Stimulated activated CD8-positive, alpha-beta memory T cell treated with anti-CD3 and anti-CD28 coated beads, Interleukin-7, amount 100 ng/mL, for 1 hour (primary cell): ENCODE results near the gene CHAF1A.

Experiments used
- DNase-seq, 2 donors: peaks; one replicate each; pipeline ENCODE4 v3.0.0-alpha.2; 2020; ENCODE audit warnings: low read depth in 2 of 2

The CHAF1A gene

DNA sequence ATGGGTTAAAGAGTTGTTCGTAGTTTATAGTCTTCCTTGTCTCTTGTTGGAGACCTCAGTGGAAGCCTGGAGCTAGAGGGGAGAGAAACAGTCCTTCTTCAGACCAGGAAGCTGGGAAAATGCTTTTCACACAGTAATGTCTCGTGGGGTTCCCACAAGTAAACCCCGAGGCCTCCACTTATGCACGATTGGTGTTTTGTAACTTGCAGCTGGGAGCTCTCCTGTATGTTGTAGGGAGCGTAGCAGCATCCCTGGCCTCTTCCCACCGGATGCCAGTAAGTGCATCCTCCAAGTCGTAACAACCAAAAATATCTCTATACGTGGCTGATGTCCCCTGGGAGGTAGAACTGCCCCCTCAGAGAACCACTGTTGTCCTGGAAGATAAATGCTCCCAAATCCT is 3.5 kb downstream of the CHAF1A start:
- DNase-seq: no peak

- DNase-seq: no peak
Measured at GRCh38 chr19:4406626-4407025, 4.2 kb downstream of the CHAF1A start.

DNA sequence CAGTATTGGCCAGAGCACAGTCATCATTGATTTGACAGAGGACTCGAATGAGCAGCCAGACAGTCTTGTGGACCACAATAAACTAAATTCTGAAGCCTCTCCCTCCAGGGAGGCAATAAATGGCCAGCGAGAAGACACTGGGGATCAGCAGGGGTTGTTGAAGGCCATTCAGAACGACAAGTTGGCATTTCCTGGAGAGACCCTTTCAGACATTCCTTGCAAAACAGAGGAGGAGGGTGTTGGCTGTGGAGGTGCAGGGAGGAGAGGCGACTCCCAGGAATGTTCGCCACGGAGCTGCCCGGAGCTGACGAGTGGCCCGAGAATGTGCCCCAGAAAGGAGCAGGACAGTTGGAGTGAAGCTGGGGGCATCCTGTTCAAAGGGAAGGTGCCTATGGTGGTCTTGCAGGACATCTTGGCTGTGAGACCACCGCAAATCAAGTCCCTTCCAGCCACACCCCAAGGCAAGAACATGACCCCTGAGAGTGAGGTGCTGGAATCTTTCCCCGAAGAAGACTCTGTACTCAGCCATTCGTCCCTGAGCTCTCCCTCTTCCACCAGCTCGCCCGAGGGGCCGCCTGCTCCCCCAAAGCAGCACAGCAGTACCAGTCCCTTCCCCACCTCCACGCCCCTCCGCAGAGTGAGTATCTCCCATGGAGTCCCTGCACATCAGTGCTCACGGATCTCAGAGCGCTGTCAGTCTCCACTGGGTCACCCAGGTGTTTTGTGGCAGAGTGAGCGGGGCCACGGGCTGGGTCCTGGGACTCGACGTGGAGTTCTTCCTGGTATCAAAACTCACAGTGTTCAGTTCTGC is 6.9 kb downstream of the CHAF1A start:
- no peak for DNase-seq

DNA sequence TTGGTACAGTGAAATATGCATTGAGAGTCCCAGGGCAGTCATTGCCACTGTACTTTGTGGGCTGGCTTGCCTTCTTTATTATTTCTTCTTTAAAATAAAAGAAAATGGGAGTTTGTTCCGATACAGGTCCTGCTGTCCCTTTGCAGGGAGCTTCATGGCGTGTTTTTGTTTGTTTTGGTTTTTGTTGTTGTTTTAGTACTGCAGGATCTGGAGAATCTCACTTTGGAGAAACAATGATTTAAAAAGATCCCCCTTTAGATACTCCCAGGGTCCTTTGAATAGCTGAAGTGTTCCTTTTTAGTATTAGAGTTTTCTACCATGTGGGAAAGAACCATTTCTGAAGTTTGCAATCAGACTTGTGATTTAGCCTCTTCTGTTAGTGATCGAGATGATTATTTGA is 11.1 kb downstream of the CHAF1A start:
- no peak for DNase-seq

- no peak for DNase-seq
Measured at GRCh38 chr19:4414144-4414799, 11.8 kb downstream of the CHAF1A start.

- DNase-seq: no peak
Measured at GRCh38 chr19:4414800-4415321, 12.4 kb downstream of the CHAF1A start.

- no peak for DNase-seq
Measured at GRCh38 chr19:4415352-4415751, 12.9 kb downstream of the CHAF1A start.

GRCh38 chr19:4416268-4416667 is 13.8 kb downstream of the CHAF1A start:
- DNase-seq: no peak

- no peak for DNase-seq
Measured at GRCh38 chr19:4423416-4424126, 21.1 kb downstream of the CHAF1A start.

DNA sequence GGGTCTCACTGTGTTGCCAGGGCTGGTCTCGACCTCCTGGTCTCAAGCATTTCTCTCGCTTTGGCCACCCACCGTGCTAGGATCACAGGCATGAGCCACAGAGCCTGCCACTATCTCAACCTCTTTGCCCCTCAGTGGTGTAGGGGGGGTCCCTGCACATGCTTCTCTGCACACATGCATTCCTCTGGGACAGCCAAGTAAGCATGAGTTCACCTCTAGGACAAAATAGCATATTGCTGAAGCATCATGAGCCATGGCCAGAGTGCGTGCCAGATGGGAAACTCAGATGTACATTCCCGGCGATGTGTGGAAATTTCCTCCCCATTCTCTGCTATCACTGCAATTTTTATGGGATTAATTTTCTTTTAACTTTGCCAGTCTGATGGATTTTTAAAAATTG is 23.1 kb downstream of the CHAF1A start:
- no peak for DNase-seq

GRCh38 chr19:4428326-4428975 is 26.0 kb downstream of the CHAF1A start:
- no peak for DNase-seq

GRCh38 chr19:4429256-4429655 is 26.8 kb downstream of the CHAF1A start:
- DNase-seq: no peak

GRCh38 chr19:4429771-4430171 is 27.3 kb downstream of the CHAF1A start:
- DNase-seq: no peak

- no peak for DNase-seq
Measured at GRCh38 chr19:4430760-4431159, 28.3 kb downstream of the CHAF1A start.

GRCh38 chr19:4431296-4431695 is 28.9 kb downstream of the CHAF1A start:
- DNase-seq: no peak

- DNase-seq: no peak
Measured at GRCh38 chr19:4431808-4432674, 29.6 kb downstream of the CHAF1A start.

DNA sequence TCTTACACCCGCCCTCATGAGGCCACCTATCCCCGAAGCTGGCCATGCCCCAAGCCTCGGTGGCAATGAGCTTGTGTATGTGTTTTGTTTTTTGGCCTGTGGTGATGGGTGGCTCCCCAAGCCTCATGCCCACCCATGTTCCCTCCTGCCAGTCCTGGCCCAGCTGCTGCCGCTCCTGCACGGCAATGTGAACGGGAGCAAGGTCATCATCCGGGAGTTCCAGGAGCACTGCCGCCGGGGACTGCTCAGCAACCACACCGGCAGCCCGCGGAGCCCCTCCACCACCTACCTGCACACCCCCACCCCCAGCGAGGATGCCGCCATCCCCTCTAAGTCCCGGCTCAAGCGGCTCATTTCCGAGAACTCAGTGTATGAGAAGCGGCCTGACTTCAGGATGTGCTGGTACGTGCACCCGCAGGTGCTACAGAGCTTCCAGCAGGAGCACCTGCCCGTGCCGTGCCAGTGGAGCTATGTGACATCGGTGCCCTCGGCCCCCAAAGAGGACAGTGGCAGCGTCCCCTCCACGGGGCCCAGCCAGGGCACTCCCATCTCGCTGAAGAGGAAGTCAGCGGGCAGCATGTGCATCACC is 30.6 kb downstream of the CHAF1A start:
- no peak for DNase-seq

- DNase-seq: no peak
Measured at GRCh38 chr19:4434391-4434790, 32.0 kb downstream of the CHAF1A start.

- no peak for DNase-seq
Measured at GRCh38 chr19:4436231-4436630, 33.8 kb downstream of the CHAF1A start.

- no peak for DNase-seq
Measured at GRCh38 chr19:4437103-4437502, 34.7 kb downstream of the CHAF1A start.

DNA sequence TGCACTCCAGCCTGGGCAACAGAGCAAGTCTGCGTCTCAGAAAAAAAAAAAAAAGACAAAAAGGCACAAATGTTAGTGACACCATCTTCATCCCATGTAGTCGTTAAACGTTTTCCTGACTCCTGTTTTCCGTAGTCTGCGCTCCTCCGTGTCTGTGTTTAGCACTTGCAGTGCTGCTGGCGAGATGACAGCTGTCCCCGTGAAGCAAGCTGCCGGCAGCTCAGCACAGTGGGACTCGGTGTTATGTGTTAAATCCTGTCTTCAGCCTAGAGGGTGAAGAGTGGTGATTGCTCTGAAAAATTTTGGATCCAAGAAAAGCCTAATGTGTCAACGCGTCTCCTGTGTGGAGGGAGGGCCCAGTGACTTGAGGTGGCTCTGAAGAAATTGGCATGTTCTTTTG is 36.8 kb downstream of the CHAF1A start:
- DNase-seq: no peak
